Measurements from ENCODE around the gene UCMA.

UCMA gene

GRCh38 chr10:13231808-13232207, 2.4 kb downstream of the UCMA start:
- no peak for DNase-seq

- no peak for DNase-seq
These were observed 3.0 kb downstream of the UCMA start for GRCh38 chr10:13231190-13231589.

- no peak for DNase-seq
These were observed 7.1 kb downstream of the UCMA start for GRCh38 chr10:13227031-13227430.

- DNase-seq: no peak
These were observed 8.6 kb downstream of the UCMA start for GRCh38 chr10:13225601-13226000.

- DNase-seq: no peak
These were observed 9.8 kb downstream of the UCMA start for GRCh38 chr10:13224210-13224995.

GRCh38 chr10:13223241-13223640, 10.9 kb downstream of the UCMA start:
- DNase-seq: no peak

- DNase-seq: no peak
These were observed 11.6 kb downstream of the UCMA start for GRCh38 chr10:13222566-13222965.

GRCh38 chr10:13222151-13222550, 12.0 kb downstream of the UCMA start:
- no peak for DNase-seq

- no peak for DNase-seq
These were observed 12.6 kb downstream of the UCMA start for GRCh38 chr10:13221572-13221971.

GRCh38 chr10:13219685-13220670, 14.2 kb downstream of the UCMA start:
- DNase-seq: no peak

- DNase-seq: no peak
These were observed 15.3 kb downstream of the UCMA start for GRCh38 chr10:13218878-13219277.

GRCh38 chr10:13213163-13213562, 21.0 kb downstream of the UCMA start:
- DNase-seq: no peak

- no peak for DNase-seq
These were observed 27.4 kb downstream of the UCMA start for GRCh38 chr10:13206546-13207443.

- DNase-seq: no peak
These were observed 28.1 kb downstream of the UCMA start for GRCh38 chr10:13206091-13206490.

GRCh38 chr10:13201132-13201531, 33.0 kb downstream of the UCMA start:
- no peak for DNase-seq

GRCh38 chr10:13195016-13195415, 39.2 kb downstream of the UCMA start:
- no peak for DNase-seq

- DNase-seq: no peak
These were observed 40.5 kb downstream of the UCMA start for GRCh38 chr10:13193637-13194036.

GRCh38 chr10:13191362-13191761, 42.8 kb downstream of the UCMA start:
- no peak for DNase-seq

- DNase-seq: no peak
These were observed 43.4 kb downstream of the UCMA start for GRCh38 chr10:13190816-13191215.

- DNase-seq: no peak
These were observed 44.2 kb downstream of the UCMA start for GRCh38 chr10:13189961-13190360.

GRCh38 chr10:13188593-13188992, 45.6 kb downstream of the UCMA start:
- no peak for DNase-seq

- no peak for DNase-seq
These were observed 47.0 kb downstream of the UCMA start for GRCh38 chr10:13187135-13187534.

All from stimulated activated CD4-positive, alpha-beta T cell treated with anti-CD3 and anti-CD28 coated beads, Interleukin-2, amount 100 ng/mL, for 24 hours (primary cell).